Kidney (tissue), 14 donors: ENCODE results near the gene KRTAP4-16. TPM values are rescaled to one million over a fixed set of nuclear protein-coding genes. Genes with fewer than 3 reads are reported as not detected.
"Not testable (repeated sequence)": the region's sequence is repeated elsewhere in the genome, so short reads cannot be mapped to it uniquely, and the experiment has no call there.

Source experiments
- DNase-seq, 5 donors: peaks; one replicate each; pipeline ENCODE4 v3.0.0-alpha.2; 2013 to 2020
- FAIRE-seq: peaks from 2 replicates; lab custom pipeline; 2012; peaks lifted over from hg19 to GRCh38; lab: Jason Lieb, UNC
- H3K27ac ChIP-seq, 2 donors: one replicate each; pipeline ENCODE4 v1.7.0; 2013; ENCODE audit warnings: low read depth in 2 of 2, low read length in 2 of 2, inconsistent platforms in 1 of 2
- H3K27me3 ChIP-seq: one replicate; pipeline ENCODE4 v1.7.1; 2013; ENCODE audit warnings: low read length, inconsistent platforms; ENCODE audit not compliant: control insufficient read depth, insufficient read depth
- H3K36me3 ChIP-seq, 3 donors: one replicate each; pipeline versions ENCODE4 v1.7.0 to v1.7.1; 2013; ENCODE audit warnings: low read length in 3 of 3, control low read depth in 1 of 3, inconsistent platforms in 1 of 3; ENCODE audit not compliant: insufficient read depth in 3 of 3, control insufficient read depth in 2 of 3
- H3K4me1 ChIP-seq, 3 donors: one replicate each; pipeline versions ENCODE4 v1.7.0 to v1.7.1; 2013; ENCODE audit warnings: low read length in 3 of 3, inconsistent platforms in 1 of 3, low read depth in 1 of 3; ENCODE audit not compliant: control insufficient read depth in 2 of 3, insufficient read depth in 2 of 3
- H3K4me3 ChIP-seq, 3 donors: one replicate each; pipeline versions ENCODE4 v1.7.0 to v1.8.1; 2013; ENCODE audit warnings: low read length in 3 of 3, control low read depth in 1 of 3, inconsistent platforms in 1 of 3
- H3K9ac ChIP-seq, 3 donors: one replicate each; pipeline versions ENCODE4 v1.7.0 to v1.7.1; 2013; ENCODE audit warnings: low read length in 3 of 3, control low read depth in 1 of 3, inconsistent platforms in 1 of 3
- H3K9me3 ChIP-seq, 3 donors: one replicate each; pipeline versions ENCODE4 v1.7.0 to v1.7.1; 2013; ENCODE audit warnings: low read length in 3 of 3, control low read depth in 1 of 3, inconsistent platforms in 1 of 3; ENCODE audit not compliant: control insufficient read depth in 2 of 3, insufficient read depth in 1 of 3
- CTCF ChIP-seq: IDR thresholded peaks from 3 replicates; pipeline ENCODE4 v1.5.1; 2012; ENCODE audit warnings: mild to moderate bottlenecking, moderate library complexity, borderline replicate concordance; ENCODE audit not compliant: insufficient read depth; ENCODE audit errors: extremely low read depth
- intact Hi-C: fragments of 100-400 bp; cut with DNase I; formaldehyde crosslinking; loops from one replicate; pipeline ENCODE4 v1.11.1; 2022
- polyA plus RNA-seq: library from polyadenylated mRNA; stranded (reverse); fragments of 350-450 nt; fragmentation: Illumina TruSeq; extraction: RNeasy Lipid Tissue Mini Kit (QIAGEN cat#74804); gene quantifications from one replicate; pipeline ENCODE4 v1.2.3, GENCODE V29; 2014; ENCODE audit warnings: low read depth, low replicate concordance; ENCODE audit not compliant: insufficient read depth
- total RNA-seq: library from RNA; stranded (reverse); fragmentation: NEBNext Ultra II Directional; extraction: Animal tissue kit (Norgen Biotek cat#: 25700); gene quantifications from one replicate; pipeline ENCODE4 v1.2.1, GENCODE V29; 2021
- donor health status: control.
- donor health status: control.
- donor health status: control.
- donor health status: control.
- donor health status: control.
- donor health status: DM: yes; HTN: yes; CAD: no.
- donor health status: Normal renal cell carcinoma (clear cell type).

Gene KRTAP4-16
- total and polyA plus RNA-seq, 2 donors from 2014 or later, result not detected

DNA sequence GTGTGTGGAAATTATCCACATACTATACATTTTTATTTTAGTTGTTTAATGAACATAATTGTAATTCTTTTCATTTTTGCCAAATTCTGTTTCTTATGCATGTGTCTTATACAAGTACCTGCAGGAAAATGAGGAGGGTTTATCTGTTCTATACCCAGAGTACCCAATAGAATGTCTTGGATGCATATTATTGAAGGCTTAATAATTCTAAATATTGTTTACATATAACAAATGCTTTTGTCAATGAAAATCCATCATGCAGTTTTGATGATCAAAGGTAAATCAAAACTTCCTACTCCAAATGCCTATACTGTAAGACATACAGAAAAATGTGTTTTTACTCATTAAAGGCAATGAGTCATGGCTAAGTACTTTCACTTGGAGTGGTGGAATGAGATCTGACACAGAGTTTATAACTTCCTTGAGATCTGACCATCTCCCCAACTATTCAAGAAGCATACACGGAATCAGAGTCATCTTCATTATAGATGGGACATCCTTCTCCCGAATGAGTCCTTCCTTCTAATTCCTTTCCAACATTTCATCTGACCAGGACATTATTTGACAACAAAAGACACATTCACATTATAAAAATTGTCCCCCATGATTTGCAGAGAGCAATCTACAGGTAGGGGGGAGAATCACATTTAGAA lies 2.5 kb upstream of the KRTAP4-16 start:
- H3K36me3 ChIP-seq, result not testable (repeated sequence)

GRCh38 chr17:41103896-41104295 lies 1.9 kb upstream of the KRTAP4-16 start:
- Histone ChIP-seq H3K27ac (no peak overlapping the region), H3K36me3 (no peaks in the 10 kb centered on the region), H3K9me3 (no peaks in the 10 kb centered on the region), H3K9ac (no peak overlapping the region), H3K4me3 (no peak overlapping the region), H3K27me3 (no peaks in the 10 kb centered on the region), H3K4me1 (no peaks in the 10 kb centered on the region)
- intact Hi-C loops, result no loop called here
- no peak for DNase-seq
- no peak for FAIRE-seq
- TF ChIP-seq CTCF, result no peak

More for the DNA sequence above, 2.5 kb upstream of the KRTAP4-16 start:
- H3K27ac ChIP-seq, H3K4me3 ChIP-seq, H3K4me1 ChIP-seq, DNase-seq, H3K9ac ChIP-seq, H3K27me3 ChIP-seq, intact Hi-C loops, H3K9me3 ChIP-seq: not testable (repeated sequence)
- FAIRE-seq, result peak; percentile 13

GRCh38 chr17:41099682-41100480 lies 2.1 kb downstream of the KRTAP4-16 start:
- H3K9ac ChIP-seq, H3K27me3 ChIP-seq, intact Hi-C loops, DNase-seq, H3K27ac ChIP-seq, H3K9me3 ChIP-seq, H3K4me1 ChIP-seq, H3K36me3 ChIP-seq, H3K4me3 ChIP-seq, FAIRE-seq: not testable (repeated sequence)

GRCh38 chr17:41098481-41098880 lies 3.5 kb downstream of the KRTAP4-16 start:
- TF ChIP-seq CTCF, result no peak
- no peak overlapping the region for H3K4me3 ChIP-seq
- H3K9ac ChIP-seq, result no peak overlapping the region
- H3K27me3 ChIP-seq, result no peaks in the 10 kb centered on the region
- H3K4me1 ChIP-seq, result no peaks in the 10 kb centered on the region
- no peaks in the 10 kb centered on the region for H3K36me3 ChIP-seq
- intact Hi-C loops, result no loop called here
- DNase-seq (no peak), FAIRE-seq (no peak)
- no peak overlapping the region for H3K27ac ChIP-seq
- no peaks in the 10 kb centered on the region for H3K9me3 ChIP-seq
